Adrenal gland (tissue), 12 donors: ENCODE measurements around the gene PRPF6. TPM values are rescaled to one million over a fixed set of nuclear protein-coding genes. Genes with fewer than 3 reads are reported as not detected.

Experiments
- DNase-seq, 7 donors: peaks; one replicate each; pipeline ENCODE4 v3.0.0-alpha.2; 2019 to 2020
- H3K27ac ChIP-seq, 5 donors: fragments of 200-600 bp; sonication (generic) in 4 of 5; 1 replicate in 3 of 5; 2 replicates in 2 of 5; pipeline versions ENCODE4 v1.5.1 to v1.8.0; 2016 to 2020; ENCODE audit warnings: mild to moderate bottlenecking in 1 of 5
- H3K27me3 ChIP-seq: fragments of 200-600 bp; 2 replicates; pipeline ENCODE4 v1.8.0; 2021
- H3K36me3 ChIP-seq, 2 donors: fragments of 200-600 bp; replicated peaks in 1 of 2; 1 replicate in 1 of 2; 2 replicates in 1 of 2; pipeline versions ENCODE4 v1.5.1 to v1.8.0; 2018 to 2022
- H3K4me1 ChIP-seq, 2 donors: fragments of 200-600 bp; replicated peaks in 1 of 2; 1 replicate in 1 of 2; 2 replicates in 1 of 2; pipeline versions ENCODE4 v1.5.1 to v1.8.0; 2018 to 2021
- H3K4me3 ChIP-seq, 4 donors: fragments of 200-600 bp; sonication (generic) in 3 of 4; one replicate each; pipeline ENCODE4 v1.5.1; 2016 to 2018
- H3K9me3 ChIP-seq, 3 donors: fragments of 200-600 bp; sonication (generic) in 1 of 3; replicated peaks in 1 of 3; 1 replicate in 2 of 3; 2 replicates in 1 of 3; pipeline versions ENCODE4 v1.5.1 to v1.8.0; 2016 to 2021
- POLR2A ChIP-seq, 2 donors: fragments of 450-650 bp; IDR thresholded peaks; one replicate each; pipeline ENCODE4 v1.6.1; 2017; ENCODE audit warnings: antibody characterized with exemption in 2 of 2, mild to moderate bottlenecking in 2 of 2, moderate library complexity in 1 of 2
- whole genome bisulfite sequencing, 4 donors: extraction: QIAGEN DNeasy Blood & Tissue Kit in 2 of 4; methylation state at CpG; one replicate each; pipeline versions ENCODE4 v1.1.5 to v1.1.7; 2013 to 2017; 5-methylcytosine and 5-hydroxymethylcytosine counted together
- intact Hi-C, 2 donors: fragments of 100-400 bp; cut with DNase I; formaldehyde crosslinking; loops; one replicate each; pipeline versions ENCODE4 v1.14.1 to v1.15.0; 2022 to 2023
- polyA plus RNA-seq, 3 donors: library from polyadenylated mRNA; stranded (reverse); fragments of 200-250 nt in 2 of 3; fragments of 350-450 nt in 1 of 3; fragmentation: Illumina TruSeq in 1 of 3; extraction: RNeasy Lipid Tissue Mini Kit (QIAGEN cat#74804) in 1 of 3; gene quantifications; one replicate each; pipeline ENCODE4 v1.2.3, GENCODE V29; 2013 to 2014
- total RNA-seq, 9 donors: library from RNA; depleted of rRNA in 4 of 9; stranded (reverse); fragments of >200 nt in 4 of 9; fragments of 120-200 nt in 1 of 9; fragmentation: NEBNext Ultra II Directional in 1 of 9; extraction: Animal tissue kit (Norgen Biotek cat#: 25700) in 1 of 9; gene quantifications; one replicate each; pipeline versions ENCODE4 v1.1.0 to v1.2.4, GENCODE V29; 2013 to 2023
- TF ChIP-seq, protein P1 (sequence below), 6 experiments: fragments of 450-650 bp in 4 of 6; fragments of 200-600 bp in 2 of 6; sonication (generic) in 1 of 6; IDR thresholded peaks; 1 replicate in 5 of 6; 2 replicates in 1 of 6; pipeline versions ENCODE4 v1.5.1 to v1.8.0; 2016 to 2021; ENCODE audit warnings: antibody characterized with exemption in 6 of 6, mild to moderate bottlenecking in 2 of 6, moderate library complexity in 1 of 6
- donor health status: healthy with polysubstance abuse.
- donor health status: Bipolar disorder and iron deficiency.
- donor health status: DM: yes; HTN: yes; CAD: no.
- donor health status: DM: no; HTN: no; CAD: no.
- donor health status: DM: no; HTN: no; CAD: no.
- donor health status: DM: yes; HTN: yes; CAD: no.

The PRPF6 gene
- total and polyA plus RNA-seq, 12 donors = 48.3 to 73.9 (median 55.3) TPM

- Histone ChIP-seq H3K9me3 (no peaks in the 10 kb centered on the region), H3K27me3 (no peaks in the 10 kb centered on the region), H3K4me1 (no peaks in the 10 kb centered on the region), H3K4me3 (no peak overlapping the region), H3K27ac (no peak overlapping the region), H3K36me3 (peaks cover 0 to 57% of the 10 kb centered on the region in 2 donors)
- DNase-seq = no peak
- TF ChIP-seq POLR2A (IDR thresholded peaks at IDR 0.05) = no peak
- TF ChIP-seq, protein P1, sequence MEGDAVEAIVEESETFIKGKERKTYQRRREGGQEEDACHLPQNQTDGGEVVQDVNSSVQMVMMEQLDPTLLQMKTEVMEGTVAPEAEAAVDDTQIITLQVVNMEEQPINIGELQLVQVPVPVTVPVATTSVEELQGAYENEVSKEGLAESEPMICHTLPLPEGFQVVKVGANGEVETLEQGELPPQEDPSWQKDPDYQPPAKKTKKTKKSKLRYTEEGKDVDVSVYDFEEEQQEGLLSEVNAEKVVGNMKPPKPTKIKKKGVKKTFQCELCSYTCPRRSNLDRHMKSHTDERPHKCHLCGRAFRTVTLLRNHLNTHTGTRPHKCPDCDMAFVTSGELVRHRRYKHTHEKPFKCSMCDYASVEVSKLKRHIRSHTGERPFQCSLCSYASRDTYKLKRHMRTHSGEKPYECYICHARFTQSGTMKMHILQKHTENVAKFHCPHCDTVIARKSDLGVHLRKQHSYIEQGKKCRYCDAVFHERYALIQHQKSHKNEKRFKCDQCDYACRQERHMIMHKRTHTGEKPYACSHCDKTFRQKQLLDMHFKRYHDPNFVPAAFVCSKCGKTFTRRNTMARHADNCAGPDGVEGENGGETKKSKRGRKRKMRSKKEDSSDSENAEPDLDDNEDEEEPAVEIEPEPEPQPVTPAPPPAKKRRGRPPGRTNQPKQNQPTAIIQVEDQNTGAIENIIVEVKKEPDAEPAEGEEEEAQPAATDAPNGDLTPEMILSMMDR (IDR thresholded peaks at IDR 0.05) = no peak
- 42 to 89% (median 82%) methylated on average over 3 to 33 of the region's 33 CpGs for WGBS, 4 donors
- intact Hi-C loops = no loop called here
Measured at GRCh38 chr20:63939061-63939935, 41.6 kb upstream of the PRPF6 start.

DNA sequence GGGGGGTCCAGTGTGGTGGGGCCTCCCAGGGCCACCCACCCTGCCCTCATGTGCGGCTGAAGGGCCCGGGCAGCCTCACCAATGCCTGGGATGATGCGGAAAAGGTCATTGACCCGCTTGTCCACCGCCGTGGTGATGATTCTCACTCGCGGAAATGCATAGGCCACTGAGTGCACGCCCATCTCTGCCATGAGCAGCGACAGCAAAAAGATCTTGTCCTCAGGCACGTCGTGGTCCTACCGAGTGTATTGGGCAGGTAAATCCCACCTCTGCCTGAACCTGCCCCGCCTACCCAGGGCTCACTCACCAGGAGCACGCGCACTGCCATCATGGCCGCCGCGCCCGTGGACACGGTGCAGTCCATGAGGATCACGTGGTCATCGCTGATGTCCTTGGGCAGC, 40.9 kb upstream of the PRPF6 start:
- Histone ChIP-seq H3K27ac (no peak overlapping the region), H3K4me3 (no peak overlapping the region), H3K36me3 (peaks cover 0 to 57% of the 10 kb centered on the region in 2 donors), H3K27me3 (no peaks in the 10 kb centered on the region), H3K4me1 (no peaks in the 10 kb centered on the region), H3K9me3 (no peaks in the 10 kb centered on the region)
- 86 to 89% (median 88%) methylated on average over 7 to 23 of the region's 23 CpGs for WGBS, 4 donors
- TF ChIP-seq, protein P1 (IDR thresholded peaks at IDR 0.05) = no peak
- TF ChIP-seq POLR2A (IDR thresholded peaks at IDR 0.05) = no peak
- DNase-seq = no peak
- intact Hi-C loops = no loop called here

DNA sequence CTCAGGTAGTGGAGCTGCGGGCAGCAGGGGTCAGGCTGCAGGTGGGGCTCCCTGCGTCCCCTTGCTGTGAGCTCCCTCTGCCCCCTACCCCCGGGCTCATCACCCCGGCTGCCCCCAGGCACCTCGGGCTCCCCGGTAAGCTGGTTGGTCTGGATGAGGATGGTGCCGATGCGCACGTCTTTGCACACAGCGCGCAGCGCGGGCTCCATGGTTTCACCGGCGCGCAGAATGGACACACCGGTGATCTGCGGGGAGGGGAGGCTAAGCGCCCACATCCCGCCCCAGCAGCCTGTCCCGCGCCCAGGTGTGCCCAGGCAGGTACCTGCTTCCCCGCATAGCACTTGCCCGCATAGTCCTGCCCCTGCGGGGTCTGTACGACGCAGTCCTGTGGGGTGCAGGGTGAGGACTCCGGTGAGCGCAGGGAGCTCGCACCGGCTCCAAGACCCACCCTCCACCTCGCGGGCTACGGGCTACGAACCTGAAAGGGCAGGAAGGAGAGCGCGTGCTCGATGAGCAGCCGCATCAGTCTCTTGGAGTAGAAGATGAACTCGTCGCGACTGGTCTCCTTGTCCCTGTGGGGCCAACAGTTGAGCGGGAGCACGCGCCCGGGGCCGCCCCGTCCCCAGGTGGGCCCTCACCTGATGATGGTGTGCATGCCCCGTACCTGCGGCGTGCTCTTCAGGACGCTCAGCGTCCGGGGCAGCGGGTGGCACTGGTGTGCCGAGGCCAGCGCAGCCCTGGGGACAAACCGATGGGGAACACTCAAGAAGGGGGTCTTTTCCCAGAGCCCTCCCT, 40.3 kb upstream of the PRPF6 start:
- Histone ChIP-seq H3K9me3 (no peaks in the 10 kb centered on the region), H3K27me3 (no peaks in the 10 kb centered on the region), H3K36me3 (peaks cover 0 to 59% of the 10 kb centered on the region in 2 donors), H3K4me1 (no peaks in the 10 kb centered on the region), H3K27ac (no peak overlapping the region), H3K4me3 (no peak overlapping the region)
- 89 to 94% (median 92%) methylated on average over 23 to 58 of the region's 58 CpGs for WGBS, 4 donors
- peak in 1 of 7 donors; percentile 17 for DNase-seq
- intact Hi-C loops = no loop called here
- TF ChIP-seq, protein P1 (IDR thresholded peaks at IDR 0.05) = no peak
- no peak for TF ChIP-seq POLR2A (IDR thresholded peaks at IDR 0.05)
